GM23338 (cell line): ENCODE measurements around the gene PAPPA. TPM values are rescaled to one million over a fixed set of nuclear protein-coding genes. Genes with fewer than 3 reads are reported as not detected.
A peak's percentile ranks its signal among the peaks of the same experiment; 100 is the strongest.

ENCODE experiments used
- ATAC-seq: fragments of 200-7000 bp; cut with Tn5 transposase; 3 replicates; pipeline ENCODE4 v1.9.1; 2020
- DNase-seq: peaks from one replicate; pipeline ENCODE4 v3.0.0-alpha.2; 2015; ENCODE audit warnings: low spot score
- H2AFZ ChIP-seq: fragments of 200-600 bp; sonication (generic); 2 replicates; pipeline ENCODE4 v1.8.0; 2016; ENCODE audit warnings: antibody characterized with exemption, mild to moderate bottlenecking, moderate library complexity
- H3F3A ChIP-seq: fragments of 200-600 bp; sonication (generic); replicated peaks from 2 replicates; pipeline ENCODE4 v1.8.0; 2017; ENCODE audit warnings: antibody characterized with exemption, mixed run types, low read depth
- H3K27ac ChIP-seq: fragments of 200-600 bp; sonication (generic); 2 replicates; pipeline ENCODE4 v1.6.1; 2016; ENCODE audit warnings: low read depth
- H3K27me3 ChIP-seq: fragments of 200-600 bp; sonication (generic); 2 replicates; pipeline ENCODE4 v1.8.0; 2016; ENCODE audit warnings: mild to moderate bottlenecking, mixed run types, moderate library complexity; ENCODE audit not compliant: insufficient read depth
- H3K36me3 ChIP-seq: fragments of 200-600 bp; sonication (generic); 2 replicates; pipeline ENCODE4 v1.8.0; 2016; ENCODE audit warnings: mild to moderate bottlenecking; ENCODE audit not compliant: insufficient read depth
- H3K4me1 ChIP-seq: fragments of 200-600 bp; sonication (generic); 2 replicates; pipeline ENCODE4 v1.8.0; 2016; ENCODE audit warnings: mild to moderate bottlenecking, moderate library complexity; ENCODE audit not compliant: insufficient read depth
- H3K4me2 ChIP-seq: fragments of 200-600 bp; sonication (generic); 2 replicates; pipeline ENCODE4 v1.7.1; 2017; ENCODE audit warnings: mixed run types
- H3K4me3 ChIP-seq: fragments of 200-600 bp; sonication (generic); 2 replicates; pipeline ENCODE4 v1.6.1; 2016; ENCODE audit warnings: mixed run types
- H3K79me2 ChIP-seq: fragments of 200-600 bp; sonication (generic); replicated peaks from 2 replicates; pipeline ENCODE4 v1.8.0; 2017; ENCODE audit warnings: mild to moderate bottlenecking; ENCODE audit not compliant: insufficient read depth
- H3K9me2 ChIP-seq: fragments of 200-600 bp; sonication (generic); 2 replicates; pipeline ENCODE4 v1.8.0; 2017; ENCODE audit not compliant: insufficient read depth
- H4K20me1 ChIP-seq: fragments of 200-600 bp; sonication (generic); replicated peaks from 2 replicates; pipeline ENCODE4 v1.8.0; 2017; ENCODE audit warnings: mild to moderate bottlenecking; ENCODE audit not compliant: insufficient read depth
- H3K27ac Mint-ChIP-seq: 2 replicates; pipeline ENCODE4 v1.8.0; 2020; ENCODE audit warnings: inconsistent platforms, mild to moderate bottlenecking, moderate library complexity, mixed read lengths
- H3K27me3 Mint-ChIP-seq: 3 replicates; pipeline ENCODE4 v1.8.0; 2022; ENCODE audit warnings: low read depth, mild to moderate bottlenecking, moderate library complexity, mixed read lengths, inconsistent platforms; ENCODE audit not compliant: insufficient read depth, poor library complexity
- H3K36me3 Mint-ChIP-seq: 3 replicates; pipeline ENCODE4 v1.8.0; 2021; ENCODE audit warnings: low read depth, mild to moderate bottlenecking, inconsistent platforms, moderate library complexity, mixed read lengths
- H3K4me1 Mint-ChIP-seq: 3 replicates; pipeline ENCODE4 v1.8.0; 2020; ENCODE audit warnings: mild to moderate bottlenecking, inconsistent platforms, mixed read lengths
- H3K4me3 Mint-ChIP-seq: 3 replicates; pipeline ENCODE4 v1.8.0; 2021; ENCODE audit warnings: moderate library complexity, mild to moderate bottlenecking, inconsistent platforms, mixed read lengths
- H3K9me3 Mint-ChIP-seq: 3 replicates; pipeline ENCODE4 v1.8.0; 2020; ENCODE audit warnings: moderate library complexity, mild to moderate bottlenecking, inconsistent platforms, mixed read lengths
- ETS1 ChIP-seq: IDR thresholded peaks from 2 replicates; pipeline ENCODE4 v1.6.1; 2016; ENCODE audit warnings: antibody characterized with exemption
- EZH2 ChIP-seq: fragments of 200-600 bp; sonication (generic); IDR thresholded peaks from one replicate; pipeline ENCODE4 v1.8.0; 2017; ENCODE audit warnings: antibody characterized with exemption, mild to moderate bottlenecking, low read depth; ENCODE audit not compliant: unreplicated experiment
- EZH2phosphoT487 ChIP-seq: fragments of 200-600 bp; sonication (generic); IDR thresholded peaks from one replicate; pipeline ENCODE4 v1.8.1; 2018; ENCODE audit warnings: antibody characterized with exemption; ENCODE audit not compliant: unreplicated experiment
- JUNB ChIP-seq: IDR thresholded peaks from one replicate; pipeline ENCODE4 v1.6.1; 2016; ENCODE audit warnings: antibody characterized with exemption; ENCODE audit not compliant: unreplicated experiment
- POLR2AphosphoS5 ChIP-seq: IDR thresholded peaks from 2 replicates; pipeline ENCODE4 v1.6.1; 2016; ENCODE audit warnings: antibody characterized with exemption, low read depth
- REST ChIP-seq: IDR thresholded peaks from one replicate; pipeline ENCODE4 v1.6.1; 2018; ENCODE audit warnings: antibody characterized with exemption; ENCODE audit not compliant: unreplicated experiment
- STAT1 ChIP-seq: IDR thresholded peaks from one replicate; pipeline ENCODE4 v1.6.1; 2016; ENCODE audit warnings: antibody characterized with exemption; ENCODE audit not compliant: unreplicated experiment
- ZNF331 ChIP-seq: fragments of 250-450 bp; sonication (Bioruptor Pico); IDR thresholded peaks from 2 replicates; pipeline ENCODE4 v1.5.0; 2020; ENCODE audit warnings: low read depth, mild to moderate bottlenecking, moderate library complexity
- polyA plus RNA-seq: library from polyadenylated mRNA; unstranded; fragments of >200 nt; fragmentation: Nextera tagmentation; extraction: Ambion mirVana; gene quantifications from 2 replicates; pipeline ENCODE4 v1.2.1, GENCODE V29; 2016
- total RNA-seq: library from RNA; depleted of rRNA; stranded (reverse); fragments of >200 nt; shearing (Covaris generic); gene quantifications from 2 replicates; pipeline ENCODE4 v1.2.3, GENCODE V29; 2014

Gene PAPPA
- total and polyA plus RNA-seq, 2 experiments from 2014 or later: 0.38 to 0.66 TPM

- H3K27me3 Mint-ChIP-seq: peaks cover 5% of the 10 kb centered on the region
- no peak for ATAC-seq
- H2AFZ ChIP-seq: peak overlapping the region; percentile 88; the same call in 1 of the 2 replicates
Measured at GRCh38 chr9:116115761-116116353, 37.7 kb upstream of the PAPPA start.

More at GRCh38 chr9:116115761-116116353, 37.7 kb upstream of the PAPPA start:
- no peaks in the 10 kb centered on the region for H4K20me1 ChIP-seq
- no peaks in the 10 kb centered on the region for H3K4me1 Mint-ChIP-seq
- no peaks in the 10 kb centered on the region for H3F3A ChIP-seq
- no peak for TF ChIP-seq JUNB
- TF ChIP-seq ZNF331: no peak
- TF ChIP-seq REST: no peak
- TF ChIP-seq ETS1: no peak
- TF ChIP-seq POLR2AphosphoS5: no peak
- no peak for TF ChIP-seq EZH2phosphoT487
- TF ChIP-seq STAT1: no peak
- TF ChIP-seq EZH2: no peak
- H3K4me1 ChIP-seq: no peaks in the 10 kb centered on the region
- H3K9me3 Mint-ChIP-seq: peaks cover 3% of the 10 kb centered on the region; the same call in 2 of the 3 replicates
- no peak overlapping the region for H3K27ac ChIP-seq
- H3K4me2 ChIP-seq: no peak overlapping the region
- H3K36me3 Mint-ChIP-seq: no peaks in the 10 kb centered on the region
- no peaks in the 10 kb centered on the region for H3K9me2 ChIP-seq
- no peak overlapping the region; the same call in 1 of the 2 replicates for H3K27ac Mint-ChIP-seq
- no peaks in the 10 kb centered on the region for H3K36me3 ChIP-seq
- DNase-seq: no peak
- no peak overlapping the region for H3K4me3 ChIP-seq
- H3K4me3 Mint-ChIP-seq: no peak overlapping the region
- H3K27me3 ChIP-seq: no peaks in the 10 kb centered on the region
- H3K79me2 ChIP-seq: no peaks in the 10 kb centered on the region
